Sigmoid colon (tissue), 7 donors: ENCODE results near the gene CACNA1D. TPM values are rescaled to one million over a fixed set of nuclear protein-coding genes. Genes with fewer than 3 reads are reported as not detected.

Source experiments
- DNase-seq: peaks from one replicate; pipeline ENCODE4 v3.0.0-alpha.2; 2019
- H3K27ac ChIP-seq, 4 donors: fragments of 200-600 bp; sonication (generic); one replicate each; pipeline ENCODE4 v1.5.1; 2016 to 2019; ENCODE audit warnings: mild to moderate bottlenecking in 1 of 4
- H3K27me3 ChIP-seq, 3 donors: fragments of 200-600 bp; sonication (generic); one replicate each; pipeline ENCODE4 v1.5.1; 2019; ENCODE audit warnings: mild to moderate bottlenecking in 1 of 3
- H3K36me3 ChIP-seq, 4 donors: fragments of 200-600 bp; sonication (generic); one replicate each; pipeline ENCODE4 v1.5.1; 2016 to 2019
- H3K4me1 ChIP-seq, 4 donors: fragments of 200-600 bp; sonication (generic); one replicate each; pipeline ENCODE4 v1.5.1; 2017 to 2019
- H3K4me3 ChIP-seq, 4 donors: fragments of 200-600 bp; sonication (generic); one replicate each; pipeline ENCODE4 v1.5.1; 2017 to 2019; ENCODE audit warnings: mild to moderate bottlenecking in 2 of 4, moderate library complexity in 1 of 4
- H3K9me3 ChIP-seq, 4 donors: fragments of 200-600 bp in 3 of 4; sonication (generic) in 3 of 4; one replicate each; pipeline versions ENCODE4 v1.5.1 to v1.6.1; 2013 to 2019
- EP300 ChIP-seq, 4 donors: sonication (generic); formaldehyde crosslinking; IDR thresholded peaks; one replicate each; pipeline ENCODE4 v1.6.1; 2017; ENCODE audit warnings: antibody characterized with exemption in 4 of 4
- POLR2A ChIP-seq, 2 donors: fragments of 450-650 bp; IDR thresholded peaks; one replicate each; pipeline ENCODE4 v1.6.1; 2016; ENCODE audit warnings: antibody characterized with exemption in 2 of 2, mild to moderate bottlenecking in 2 of 2, moderate library complexity in 2 of 2
- POLR2AphosphoS5 ChIP-seq, 4 donors: sonication (generic); formaldehyde crosslinking; IDR thresholded peaks; one replicate each; pipeline ENCODE4 v1.6.1; 2017; ENCODE audit warnings: antibody characterized with exemption in 4 of 4
- WGBS, 2 donors: extraction: QIAGEN DNeasy Blood & Tissue Kit; methylation state at CpG; one replicate each; pipeline ENCODE4 v1.1.7; 2013; 5-methylcytosine and 5-hydroxymethylcytosine counted together
- intact Hi-C: fragments of 100-400 bp; cut with DNase I; formaldehyde crosslinking; loops from one replicate; pipeline ENCODE4 v1.15.1; 2023
- polyA plus RNA-seq, 3 donors: library from polyadenylated mRNA; stranded (reverse); fragments of 200-250 nt; gene quantifications; one replicate each; pipeline ENCODE4 v1.2.3, GENCODE V29; 2013
- total RNA-seq, 4 donors: library from RNA; depleted of rRNA; stranded (reverse); fragments of >200 nt; gene quantifications; one replicate each; pipeline ENCODE4 v1.1.0, GENCODE V29; 2016
- TF ChIP-seq, protein P1 (sequence below), 4 experiments: fragments of 450-650 bp in 3 of 4; fragments of 200-600 bp in 1 of 4; IDR thresholded peaks; one replicate each; pipeline ENCODE4 v1.5.1; 2016 to 2019; ENCODE audit warnings: antibody characterized with exemption in 4 of 4, mild to moderate bottlenecking in 3 of 4, moderate library complexity in 2 of 4
- donor health status: healthy with polysubstance abuse.
- donor health status: Bipolar disorder and iron deficiency.
- donor health status: healthy.

CACNA1D gene
- total and polyA plus RNA-seq, 7 donors = 1.2 to 9.7 (median 4.8) TPM

DNA sequence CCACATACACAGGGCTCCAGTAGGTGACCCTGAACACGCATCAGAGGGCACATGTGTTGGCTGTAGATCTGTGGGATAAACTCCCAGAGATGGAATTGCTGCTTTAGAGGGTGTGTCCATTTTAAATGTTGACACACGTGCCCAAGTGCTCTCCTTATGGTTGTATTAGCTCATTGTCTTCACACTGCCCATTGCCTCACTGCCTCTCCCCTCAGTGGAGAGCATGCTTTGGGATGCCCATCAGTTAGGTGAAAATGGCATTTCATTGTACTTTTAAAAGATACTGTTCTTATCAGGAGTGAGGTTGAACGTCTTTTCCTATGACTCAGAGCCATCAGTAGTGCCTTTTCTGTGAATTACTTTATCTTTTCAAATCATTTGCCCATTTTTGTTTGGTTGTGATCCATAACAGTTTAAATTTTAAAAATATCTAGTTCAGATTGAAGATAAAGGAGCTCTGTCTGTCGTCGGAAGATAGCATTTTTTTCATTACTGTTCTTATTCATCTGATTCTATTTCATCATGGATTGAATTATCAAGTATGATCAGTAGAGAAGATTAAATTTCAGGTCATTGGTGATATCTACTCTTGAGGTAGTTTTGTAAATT is 231.1 kb downstream of the CACNA1D start:
- H3K27ac ChIP-seq = no peak overlapping the region
- no peaks in the 10 kb centered on the region for H3K9me3 ChIP-seq
- no peak overlapping the region for H3K4me3 ChIP-seq
- DNase-seq = no peak
- WGBS, 2 donors = 44 to 73% methylated on average over 5 of the region's 5 CpGs
- TF ChIP-seq, protein P1, sequence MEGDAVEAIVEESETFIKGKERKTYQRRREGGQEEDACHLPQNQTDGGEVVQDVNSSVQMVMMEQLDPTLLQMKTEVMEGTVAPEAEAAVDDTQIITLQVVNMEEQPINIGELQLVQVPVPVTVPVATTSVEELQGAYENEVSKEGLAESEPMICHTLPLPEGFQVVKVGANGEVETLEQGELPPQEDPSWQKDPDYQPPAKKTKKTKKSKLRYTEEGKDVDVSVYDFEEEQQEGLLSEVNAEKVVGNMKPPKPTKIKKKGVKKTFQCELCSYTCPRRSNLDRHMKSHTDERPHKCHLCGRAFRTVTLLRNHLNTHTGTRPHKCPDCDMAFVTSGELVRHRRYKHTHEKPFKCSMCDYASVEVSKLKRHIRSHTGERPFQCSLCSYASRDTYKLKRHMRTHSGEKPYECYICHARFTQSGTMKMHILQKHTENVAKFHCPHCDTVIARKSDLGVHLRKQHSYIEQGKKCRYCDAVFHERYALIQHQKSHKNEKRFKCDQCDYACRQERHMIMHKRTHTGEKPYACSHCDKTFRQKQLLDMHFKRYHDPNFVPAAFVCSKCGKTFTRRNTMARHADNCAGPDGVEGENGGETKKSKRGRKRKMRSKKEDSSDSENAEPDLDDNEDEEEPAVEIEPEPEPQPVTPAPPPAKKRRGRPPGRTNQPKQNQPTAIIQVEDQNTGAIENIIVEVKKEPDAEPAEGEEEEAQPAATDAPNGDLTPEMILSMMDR (IDR thresholded peaks at IDR 0.05) = no peak
- TF ChIP-seq POLR2A (IDR thresholded peaks at IDR 0.05) (no peak), EP300 (IDR thresholded peaks at IDR 0.05) (no peak), POLR2AphosphoS5 (IDR thresholded peaks at IDR 0.05) (no peak)
- peaks cover 0 to 13% (median 4%) of the 10 kb centered on the region in 4 donors for H3K4me1 ChIP-seq
- no peaks in the 10 kb centered on the region for H3K36me3 ChIP-seq
- no peaks in the 10 kb centered on the region for H3K27me3 ChIP-seq
- intact Hi-C loops = no loop called here

DNA sequence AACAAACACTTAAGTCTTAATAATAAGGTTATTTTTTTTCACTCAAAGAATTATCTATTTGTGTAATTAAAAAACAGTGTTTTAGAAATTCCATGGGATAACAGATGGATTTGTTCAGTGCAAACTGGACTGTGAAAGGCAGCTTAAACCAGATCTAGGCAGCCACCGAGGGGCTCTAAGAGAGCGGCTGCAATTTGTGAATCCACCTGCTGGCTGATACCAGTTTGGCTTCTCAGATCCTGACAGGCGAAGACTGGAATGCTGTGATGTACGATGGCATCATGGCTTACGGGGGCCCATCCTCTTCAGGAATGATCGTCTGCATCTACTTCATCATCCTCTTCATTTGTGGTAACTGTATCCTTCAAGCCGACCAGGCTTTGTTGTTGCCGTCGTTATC is 232.2 kb downstream of the CACNA1D start:
- intact Hi-C loops = no loop called here
- TF ChIP-seq, protein P1 (IDR thresholded peaks at IDR 0.05) = no peak
- TF ChIP-seq EP300 (IDR thresholded peaks at IDR 0.05) = no peak
- no peak for TF ChIP-seq POLR2A (IDR thresholded peaks at IDR 0.05)
- TF ChIP-seq POLR2AphosphoS5 (IDR thresholded peaks at IDR 0.05) = no peak
- Histone ChIP-seq H3K36me3 (no peaks in the 10 kb centered on the region), H3K27me3 (no peaks in the 10 kb centered on the region), H3K4me3 (no peak overlapping the region), H3K27ac (no peak overlapping the region), H3K9me3 (no peaks in the 10 kb centered on the region), H3K4me1 (peaks cover 0 to 20% (median 7%) of the 10 kb centered on the region in 4 donors)
- WGBS, 2 donors = 88 to 96% methylated on average over 9 of the region's 9 CpGs
- no peak for DNase-seq

DNA sequence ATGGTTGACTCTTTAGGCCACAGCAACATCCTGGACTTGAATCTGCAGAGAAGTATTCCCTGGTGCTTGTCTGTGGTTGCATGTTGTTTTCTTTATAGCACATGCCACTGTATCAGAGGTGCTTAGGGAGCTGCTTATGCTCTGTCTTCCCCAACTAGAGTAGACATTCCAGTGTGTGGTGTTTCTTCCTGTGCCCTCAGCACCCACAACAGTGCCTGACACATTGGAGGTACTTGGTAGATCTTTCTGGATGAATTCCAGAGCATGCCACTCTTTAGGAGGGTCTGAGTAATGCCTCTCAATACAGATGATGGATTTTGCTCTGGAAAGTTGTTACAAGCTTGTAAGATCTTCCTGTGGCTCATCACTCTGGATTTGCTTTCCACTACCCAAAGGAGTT is 234.2 kb downstream of the CACNA1D start:
- no peak for DNase-seq
- H3K27ac ChIP-seq = no peak overlapping the region
- H3K9me3 ChIP-seq = no peaks in the 10 kb centered on the region
- TF ChIP-seq, protein P1 (IDR thresholded peaks at IDR 0.05) = no peak
- no peak for TF ChIP-seq EP300 (IDR thresholded peaks at IDR 0.05)
- no peak for TF ChIP-seq POLR2A (IDR thresholded peaks at IDR 0.05)
- no peak for TF ChIP-seq POLR2AphosphoS5 (IDR thresholded peaks at IDR 0.05)
- peaks cover 0 to 24% (median 7%) of the 10 kb centered on the region in 4 donors for H3K4me1 ChIP-seq
- no peaks in the 10 kb centered on the region for H3K27me3 ChIP-seq
- H3K4me3 ChIP-seq = no peak overlapping the region
- intact Hi-C loops = no loop called here
- no peaks in the 10 kb centered on the region for H3K36me3 ChIP-seq

DNA sequence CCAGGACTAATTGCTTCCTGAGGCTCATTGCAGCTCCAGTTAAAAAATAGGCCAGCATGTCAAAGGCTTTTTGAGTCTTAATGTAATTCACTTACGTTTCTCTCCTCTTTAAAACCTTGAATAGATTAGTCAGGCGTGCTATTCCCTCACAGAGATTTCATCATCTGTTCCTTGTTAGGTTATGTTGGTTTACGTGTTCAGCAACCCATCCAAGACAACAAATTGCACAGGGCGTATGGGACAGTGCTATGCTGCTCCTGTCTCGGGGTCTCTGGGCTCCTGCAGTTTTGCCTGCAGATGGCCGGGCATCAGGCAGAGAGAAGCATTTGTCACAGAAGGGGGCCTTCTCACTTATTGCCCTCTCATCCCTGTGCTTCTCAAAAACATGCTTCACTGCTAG is 234.7 kb downstream of the CACNA1D start:
- no peak for DNase-seq
- intact Hi-C loops = no loop called here
- Histone ChIP-seq H3K27ac (no peak overlapping the region), H3K9me3 (no peaks in the 10 kb centered on the region), H3K27me3 (no peaks in the 10 kb centered on the region), H3K4me3 (no peak overlapping the region), H3K4me1 (peaks cover 0 to 25% (median 7%) of the 10 kb centered on the region in 4 donors), H3K36me3 (no peaks in the 10 kb centered on the region)
- no peak for TF ChIP-seq POLR2A (IDR thresholded peaks at IDR 0.05)
- WGBS, 2 donors = 90 to 92% methylated on average over 6 of the region's 6 CpGs

DNA sequence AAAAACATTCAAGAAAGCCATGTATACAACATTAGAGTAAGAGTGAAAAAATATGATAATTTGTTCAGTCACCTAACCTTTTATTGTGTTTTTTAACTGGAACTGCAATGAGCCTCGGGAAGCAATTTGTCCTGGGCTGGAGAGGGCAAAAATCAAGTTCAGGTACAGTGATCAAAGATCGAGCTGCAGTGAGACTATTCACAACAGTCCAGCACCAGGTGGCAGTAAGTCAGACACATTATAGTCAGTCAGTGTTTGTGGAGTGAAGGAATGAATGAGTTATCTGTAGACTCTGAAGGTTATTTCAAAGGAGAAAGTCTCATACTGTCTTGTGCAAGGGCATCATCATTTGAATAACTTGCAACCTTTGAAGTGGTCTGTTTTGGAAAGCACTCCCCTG is 235.2 kb downstream of the CACNA1D start:
- 13 to 56% methylated on average over 2 of the region's 2 CpGs for WGBS, 2 donors
- TF ChIP-seq, protein P1 (IDR thresholded peaks at IDR 0.05) = no peak
- TF ChIP-seq EP300 (IDR thresholded peaks at IDR 0.05) = no peak
- TF ChIP-seq POLR2AphosphoS5 (IDR thresholded peaks at IDR 0.05) = no peak
- no peak for TF ChIP-seq POLR2A (IDR thresholded peaks at IDR 0.05)
- Histone ChIP-seq H3K4me3 (no peak overlapping the region), H3K27ac (no peak overlapping the region), H3K27me3 (no peaks in the 10 kb centered on the region), H3K36me3 (no peaks in the 10 kb centered on the region), H3K4me1 (peaks cover 0 to 25% (median 7%) of the 10 kb centered on the region in 4 donors), H3K9me3 (no peaks in the 10 kb centered on the region)
- DNase-seq = no peak
- intact Hi-C loops = no loop called here
